Endometrial microvascular endothelial cells (primary cell): Measurements from ENCODE around the gene CABCOCO1. TPM values are rescaled to one million over a fixed set of nuclear protein-coding genes. Genes with fewer than 3 reads are reported as not detected.

Experiments
- in situ Hi-C: cut with HindIII; loops from 2 replicates; pipeline ENCODE4 v1.10.0; 2017; ENCODE audit warnings: low sequenced_read_pairs, low pct_unique_long_range_greater_than_20kb; ENCODE audit errors: inconsistent ontology term
- total RNA-seq: library from RNA; depleted of rRNA; stranded (reverse); fragments of >200 nt; gene quantifications from one replicate; pipeline ENCODE4 v1.2.3, GENCODE V29; 2015; ENCODE audit errors: inconsistent ontology term

Gene CABCOCO1
- total RNA-seq, 1 donor from 2014 or later, result 0.28 TPM

- in situ Hi-C loops, result no loop called here
Measured at GRCh38 chr10:61774031-61774430, 111.3 kb downstream of the CABCOCO1 start.

DNA sequence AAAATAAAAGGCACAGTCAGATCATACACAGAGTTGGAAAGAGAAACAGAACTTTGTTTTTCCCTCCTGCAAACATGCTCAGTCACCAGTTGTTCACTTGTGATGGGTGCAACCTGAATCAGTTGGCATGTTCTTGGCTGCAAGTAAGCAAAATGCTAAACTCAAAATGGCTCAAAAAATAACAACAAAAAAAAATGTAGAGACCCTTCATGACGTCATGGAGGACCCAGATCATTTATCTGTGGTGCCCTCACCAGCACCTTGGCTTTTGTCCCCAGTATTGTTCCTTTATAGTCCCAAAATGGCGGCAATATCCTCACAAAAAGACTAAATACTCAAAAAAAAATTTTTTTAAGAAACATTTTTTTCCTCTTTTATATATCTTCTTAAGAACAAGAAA is 112.4 kb downstream of the CABCOCO1 start:
- in situ Hi-C loops, result no loop called here

DNA sequence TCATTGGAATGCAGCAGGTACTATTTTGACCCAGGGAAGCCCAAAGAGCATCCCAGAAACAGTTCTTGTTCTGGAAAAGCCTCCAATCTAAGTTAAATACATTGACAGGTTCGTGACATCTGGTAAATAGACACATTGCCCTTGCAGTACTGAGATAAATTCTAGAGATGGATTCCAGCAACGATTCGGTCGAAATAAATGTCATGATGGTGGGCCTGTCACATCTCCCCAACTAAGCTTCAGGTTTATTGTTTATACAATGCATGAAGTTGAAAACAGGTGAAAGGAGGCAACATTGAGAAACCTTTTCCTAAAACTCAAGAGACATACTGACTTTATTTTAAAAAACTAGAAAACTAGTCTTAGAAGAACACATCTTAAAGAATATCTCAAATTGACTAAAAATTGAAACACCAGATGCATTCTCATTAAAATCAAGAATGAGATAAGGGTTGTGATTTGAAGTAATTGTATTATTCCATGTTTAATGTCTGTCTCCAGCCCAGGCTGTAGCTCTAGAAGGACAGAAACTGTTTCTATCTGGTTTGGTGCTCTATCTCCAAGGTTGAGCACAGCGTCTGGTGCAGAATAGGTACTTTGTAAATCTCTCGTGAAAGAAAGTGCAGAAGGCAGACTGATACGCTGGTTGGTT is 114.0 kb downstream of the CABCOCO1 start:
- in situ Hi-C loops, result no loop called here

GRCh38 chr10:61778137-61778536 is 115.4 kb downstream of the CABCOCO1 start:
- in situ Hi-C loops, result no loop called here

DNA sequence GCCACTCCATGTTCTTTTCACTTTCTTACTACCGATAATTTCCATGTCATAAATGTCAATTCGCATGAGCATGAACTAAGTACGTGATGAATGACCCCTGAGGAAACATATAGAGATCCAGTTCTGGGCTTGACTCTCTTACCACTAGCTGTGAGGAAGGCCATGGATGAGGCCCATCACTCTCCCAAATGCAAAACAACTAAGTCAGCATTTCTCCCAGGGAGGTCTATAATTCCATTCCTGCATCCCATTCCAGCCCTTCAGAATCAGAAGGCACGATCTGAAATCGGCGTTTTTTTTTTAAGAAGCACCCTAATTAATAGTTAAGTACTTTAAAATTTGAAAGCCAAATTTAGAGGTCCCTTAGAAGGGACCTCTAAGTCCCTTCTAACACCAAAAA is 116.5 kb downstream of the CABCOCO1 start:
- in situ Hi-C loops, result no loop called here

DNA sequence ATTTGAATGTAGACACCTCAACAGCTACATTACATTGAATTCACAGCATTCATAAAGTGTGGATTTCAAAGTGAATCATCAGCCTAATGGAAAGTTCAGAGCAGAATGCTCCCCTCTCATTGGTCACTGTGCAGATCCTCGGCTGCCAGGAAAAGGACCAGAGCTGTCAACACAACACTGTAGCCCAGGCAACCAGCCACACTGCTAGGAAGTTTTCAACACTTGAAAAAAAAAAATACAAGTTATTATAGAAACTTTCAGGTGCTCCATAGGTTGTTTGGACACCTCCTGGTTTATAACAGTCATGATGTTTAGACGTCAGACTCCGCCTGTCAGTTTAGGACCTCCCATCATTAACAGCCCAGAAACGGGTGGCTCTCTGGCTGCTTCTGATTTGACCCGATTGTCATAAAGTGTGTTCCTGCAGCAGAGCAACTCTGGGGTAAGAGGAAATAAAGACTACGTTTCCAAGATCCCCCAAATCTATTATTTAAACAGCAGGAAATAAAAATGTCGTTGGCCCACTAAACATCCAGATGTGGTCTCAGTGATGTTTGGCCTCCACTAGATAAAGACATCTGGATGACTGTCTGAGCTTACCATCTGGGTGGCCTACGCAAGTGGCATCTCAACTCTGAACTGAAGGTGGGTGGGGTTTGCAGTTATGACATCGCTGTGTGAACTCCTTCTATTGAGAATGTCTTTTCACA is 117.4 kb downstream of the CABCOCO1 start:
- in situ Hi-C loops, result no loop called here

GRCh38 chr10:61780732-61781131 is 118.0 kb downstream of the CABCOCO1 start:
- in situ Hi-C loops, result no loop called here

GRCh38 chr10:61781969-61782403 is 119.3 kb downstream of the CABCOCO1 start:
- in situ Hi-C loops, result no loop called here

DNA sequence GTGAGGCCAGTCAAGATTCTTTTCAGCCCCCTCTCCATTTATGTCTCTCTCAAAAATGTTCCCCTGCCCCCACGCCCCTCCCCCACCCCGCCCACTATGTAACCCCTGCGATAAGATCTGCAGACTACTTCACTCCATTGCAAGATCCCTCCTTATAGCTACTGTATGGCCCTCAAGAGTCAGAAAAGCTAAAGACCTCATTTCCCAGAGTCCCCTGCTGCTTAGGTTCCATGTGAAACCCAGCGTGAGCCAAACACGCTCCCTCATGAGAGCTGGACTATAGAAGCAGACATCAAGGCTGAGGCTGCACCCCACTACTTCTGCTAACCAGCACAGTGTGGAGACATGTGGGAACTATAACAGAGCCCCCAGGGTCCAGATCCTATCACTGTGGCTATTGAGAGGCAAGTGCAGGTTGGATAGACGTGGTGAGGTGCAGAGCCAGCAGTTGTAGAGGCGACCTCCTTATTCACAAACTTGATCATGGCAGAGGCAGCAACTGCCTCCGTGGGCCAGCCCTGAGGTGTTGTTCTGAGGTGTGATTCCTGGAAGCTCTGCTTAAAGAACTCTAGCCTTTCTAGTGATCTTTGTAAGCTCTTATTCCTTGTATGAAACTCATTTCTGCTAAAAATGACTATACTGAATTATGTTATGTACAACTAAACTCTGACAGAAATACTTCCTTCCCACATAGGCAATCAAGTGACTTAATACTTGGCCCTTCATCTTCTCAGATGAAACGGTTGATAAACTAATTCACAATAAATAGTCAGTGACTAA is 121.8 kb downstream of the CABCOCO1 start:
- in situ Hi-C loops, result no loop called here

- in situ Hi-C loops, result no loop called here
Measured at GRCh38 chr10:61785473-61786105, 122.9 kb downstream of the CABCOCO1 start.

GRCh38 chr10:61786728-61787127 is 124.0 kb downstream of the CABCOCO1 start:
- in situ Hi-C loops, result no loop called here

DNA sequence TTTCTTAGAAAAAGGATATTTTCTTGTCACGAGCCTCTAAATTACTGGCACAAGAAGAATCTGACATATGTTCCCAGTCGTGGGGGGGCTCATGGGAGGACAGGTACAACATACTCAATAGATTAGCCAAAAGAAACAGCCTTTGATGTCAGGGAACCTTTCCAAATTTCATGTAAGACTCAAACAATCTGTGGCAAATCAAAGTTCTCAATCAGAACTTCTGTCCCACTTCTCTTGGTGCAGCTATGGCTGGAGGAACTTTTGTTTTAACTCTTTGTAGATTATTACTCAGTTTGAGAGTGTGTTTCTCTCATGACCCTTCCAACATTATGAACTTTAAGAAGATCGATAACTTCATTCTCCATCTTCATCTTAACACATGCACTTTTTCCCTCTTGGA is 124.4 kb downstream of the CABCOCO1 start:
- in situ Hi-C loops, result no loop called here

DNA sequence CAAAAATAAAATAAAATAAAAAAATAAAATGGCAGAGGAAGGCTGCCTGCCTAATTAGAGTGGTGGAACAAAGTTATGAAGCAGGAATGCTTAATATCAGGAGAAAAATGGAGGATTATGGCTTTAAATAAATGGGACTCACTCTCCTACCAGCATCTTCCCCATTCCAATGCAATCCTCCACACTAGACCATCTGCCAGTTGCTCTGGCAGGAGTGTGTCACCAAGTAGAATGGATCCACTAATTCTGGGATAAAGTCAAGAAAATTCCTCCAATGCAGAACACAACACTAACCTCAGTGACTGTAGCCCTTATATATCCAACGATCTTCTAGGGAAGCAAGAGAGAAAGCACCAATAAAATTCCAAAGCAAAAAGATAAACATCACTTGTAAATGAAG is 126.3 kb downstream of the CABCOCO1 start:
- in situ Hi-C loops, result no loop called here

- in situ Hi-C loops, result no loop called here
Measured at GRCh38 chr10:61791216-61791615, 128.5 kb downstream of the CABCOCO1 start.

- in situ Hi-C loops, result no loop called here
Measured at GRCh38 chr10:61792097-61792716, 129.5 kb downstream of the CABCOCO1 start.

DNA sequence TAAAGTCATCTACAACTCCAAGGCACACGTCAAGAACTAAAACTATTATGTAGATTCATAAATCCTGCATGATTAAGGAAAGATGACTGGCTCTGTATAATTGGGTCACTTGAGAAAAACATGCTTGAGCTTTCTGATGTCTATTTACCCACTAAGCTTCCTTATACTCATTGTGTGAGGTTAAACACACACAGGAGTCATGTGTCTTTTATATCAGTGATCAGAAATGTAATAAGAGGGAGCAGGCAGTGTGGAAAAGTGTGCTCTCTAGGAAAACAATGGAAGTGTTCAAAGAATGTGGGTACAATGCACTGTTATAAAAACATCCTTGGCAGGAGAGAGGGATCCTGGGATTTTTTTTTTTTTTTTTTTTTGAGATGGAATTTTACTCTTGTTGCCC is 130.2 kb downstream of the CABCOCO1 start:
- in situ Hi-C loops, result no loop called here

- in situ Hi-C loops, result no loop called here
Measured at GRCh38 chr10:61793760-61794703, 131.3 kb downstream of the CABCOCO1 start.

GRCh38 chr10:61795147-61795546 is 132.4 kb downstream of the CABCOCO1 start:
- in situ Hi-C loops, result no loop called here
